Panc1 (cell line): ENCODE results near the gene NUB1.

Source experiments
- POLR2AphosphoS5 ChIP-seq: IDR thresholded peaks from 2 replicates; pipeline ENCODE4 v1.6.1; 2012; ENCODE audit warnings: mild to moderate bottlenecking, low read depth, low read length, moderate library complexity
- REST ChIP-seq, 2 experiments: IDR thresholded peaks; 2 replicates each; pipeline ENCODE4 v1.6.1; 2011 to 2012; ENCODE audit warnings: low read depth in 2 of 2, control low read depth in 1 of 2, low read length in 1 of 2, mild to moderate bottlenecking in 1 of 2, moderate library complexity in 1 of 2; ENCODE audit not compliant: insufficient read depth in 1 of 2
- SIN3A ChIP-seq: IDR thresholded peaks from 2 replicates; pipeline ENCODE4 v1.6.1; 2012; ENCODE audit warnings: low read depth, mild to moderate bottlenecking, low read length, moderate library complexity, borderline replicate concordance; ENCODE audit not compliant: insufficient read depth
- TF ChIP-seq, protein P1 (sequence below): fragments of 450-650 bp; IDR thresholded peaks from 2 replicates; pipeline ENCODE4 v1.5.1; 2017; ENCODE audit warnings: mild to moderate bottlenecking

- TF ChIP-seq, protein P1, sequence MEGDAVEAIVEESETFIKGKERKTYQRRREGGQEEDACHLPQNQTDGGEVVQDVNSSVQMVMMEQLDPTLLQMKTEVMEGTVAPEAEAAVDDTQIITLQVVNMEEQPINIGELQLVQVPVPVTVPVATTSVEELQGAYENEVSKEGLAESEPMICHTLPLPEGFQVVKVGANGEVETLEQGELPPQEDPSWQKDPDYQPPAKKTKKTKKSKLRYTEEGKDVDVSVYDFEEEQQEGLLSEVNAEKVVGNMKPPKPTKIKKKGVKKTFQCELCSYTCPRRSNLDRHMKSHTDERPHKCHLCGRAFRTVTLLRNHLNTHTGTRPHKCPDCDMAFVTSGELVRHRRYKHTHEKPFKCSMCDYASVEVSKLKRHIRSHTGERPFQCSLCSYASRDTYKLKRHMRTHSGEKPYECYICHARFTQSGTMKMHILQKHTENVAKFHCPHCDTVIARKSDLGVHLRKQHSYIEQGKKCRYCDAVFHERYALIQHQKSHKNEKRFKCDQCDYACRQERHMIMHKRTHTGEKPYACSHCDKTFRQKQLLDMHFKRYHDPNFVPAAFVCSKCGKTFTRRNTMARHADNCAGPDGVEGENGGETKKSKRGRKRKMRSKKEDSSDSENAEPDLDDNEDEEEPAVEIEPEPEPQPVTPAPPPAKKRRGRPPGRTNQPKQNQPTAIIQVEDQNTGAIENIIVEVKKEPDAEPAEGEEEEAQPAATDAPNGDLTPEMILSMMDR = no peak
- TF ChIP-seq REST (IDR thresholded peaks at IDR 0.05; ENCODE audit: insufficient read depth in 1 of 2, low read depth in 2 of 2, low read length in 1 of 2) = no peak
- no peak for TF ChIP-seq SIN3A
- TF ChIP-seq POLR2AphosphoS5 = no peak
Measured at GRCh38 chr7:151321341-151321740, 20.3 kb upstream of the NUB1 start.
